GM12878 (cell line): ENCODE measurements around the gene PRSS50. TPM values are rescaled to one million over a fixed set of nuclear protein-coding genes. Genes with fewer than 3 reads are reported as not detected.

Source experiments
- ATAC-seq: fragments of 200-7000 bp; cut with Tn5 transposase; 3 replicates; pipeline ENCODE4 v1.9.1; 2020; ENCODE audit warnings: mild to moderate bottlenecking, moderate library complexity
- BruUV-seq: library from RNA; stranded (reverse); fragments of 400-500 nt; replicated peaks from 2 replicates; lab custom pipeline; 2021; lab: Mats Ljungman, UMichigan
- CTCF ChIA-PET: fragments of 300-600 bp; sonication (Branson Sonifier 250); formaldehyde crosslinking; extraction: SDS; loops from one replicate; lab custom pipeline; 2021; ENCODE audit warnings: inconsistent platforms; lab: Yijun Ruan, JAX
- POLR2A ChIA-PET: fragments of 350-600 bp; formaldehyde crosslinking; extraction: SDS; loops from one replicate; lab custom pipeline; 2021; ENCODE audit warnings: inconsistent platforms; lab: Charles Lee
- RAD21 ChIA-PET: fragments of 300-600 bp; sonication (Branson Sonifier 250); formaldehyde crosslinking; loops from one replicate; lab custom pipeline; 2023; ENCODE audit warnings: antibody characterized with exemption; ENCODE audit not compliant: unreplicated experiment; lab: Charles Lee
- SMC1A ChIA-PET: fragments of 300-600 bp; sonication (Branson Sonifier 250); formaldehyde crosslinking; loops from one replicate; lab custom pipeline; 2023; ENCODE audit not compliant: unreplicated experiment, uncharacterized antibody; lab: Charles Lee
- DNase-seq: peaks from one replicate; pipeline ENCODE4 v3.0.0-alpha.2; 2011; ENCODE audit warnings: low read depth, low spot score
- FAIRE-seq: peaks from 3 replicates; lab custom pipeline; 2011; peaks lifted over from hg19 to GRCh38; lab: Jason Lieb, UNC
- H2AFZ ChIP-seq: 2 replicates; pipeline ENCODE4 v1.6.0; 2011; ENCODE audit warnings: low read depth, low read length, control low read depth; ENCODE audit not compliant: control insufficient read depth
- H3K27ac ChIP-seq: 2 replicates; pipeline ENCODE4 v1.5.1; 2011; ENCODE audit warnings: control low read depth; ENCODE audit not compliant: control insufficient read depth, insufficient read depth
- H3K27me3 ChIP-seq, 2 experiments: replicated peaks in 1 of 2; 2 replicates each; pipeline versions ENCODE4 v1.6.0 to v1.6.1; 2011; ENCODE audit warnings: low read length in 1 of 2; ENCODE audit not compliant: control insufficient read depth in 2 of 2, insufficient read depth in 2 of 2
- H3K36me3 ChIP-seq, 2 experiments: 2 replicates each; pipeline ENCODE4 v1.5.1; 2011; ENCODE audit warnings: low read length in 1 of 2; ENCODE audit not compliant: control insufficient read depth in 2 of 2, insufficient read depth in 2 of 2
- H3K4me1 ChIP-seq: 2 replicates; pipeline ENCODE4 v1.6.1; 2011; ENCODE audit warnings: mild to moderate bottlenecking, low read length, moderate library complexity, mixed read lengths; ENCODE audit not compliant: control insufficient read depth, insufficient read depth
- H3K4me2 ChIP-seq: 2 replicates; pipeline ENCODE4 v1.6.0; 2011; ENCODE audit warnings: control low read depth; ENCODE audit not compliant: control insufficient read depth, insufficient read depth
- H3K4me3 ChIP-seq: fragments of 200-600 bp; sonication (generic); 2 replicates; pipeline ENCODE4 v1.5.1; 2016
- H3K79me2 ChIP-seq: 2 replicates; pipeline ENCODE4 v1.6.0; 2011; ENCODE audit warnings: low read length; ENCODE audit not compliant: control insufficient read depth, insufficient read depth
- H3K9ac ChIP-seq: 2 replicates; pipeline ENCODE4 v1.8.0; 2011; ENCODE audit warnings: low read length, control low read depth, mixed read lengths; ENCODE audit not compliant: control insufficient read depth, insufficient read depth
- H3K9me3 ChIP-seq: replicated peaks from 3 replicates; pipeline ENCODE4 v1.5.1; 2011; ENCODE audit warnings: mild to moderate bottlenecking, low read length; ENCODE audit not compliant: control insufficient read depth, insufficient read depth
- H4K20me1 ChIP-seq: 2 replicates; pipeline ENCODE4 v1.6.0; 2011; ENCODE audit not compliant: control insufficient read depth, insufficient read depth
- WGBS: methylation state at CpG from one replicate; pipeline ENCODE4 v1.1.6; 2016; ENCODE audit warnings: low lambda C conversion rate; ENCODE audit not compliant: insufficient replicate concordance, insufficient coverage; ENCODE audit errors: missing lambda C conversion rate; 5-methylcytosine and 5-hydroxymethylcytosine counted together
- in situ Hi-C: fragments of 300-500 bp; cut with MboI; formaldehyde crosslinking; loops from 9 replicates; pipeline ENCODE4 v1.14.3; 2018; ENCODE audit warnings: mixed read lengths
- intact Hi-C: fragments of 100-400 bp; cut with micrococcal nuclease; formaldehyde crosslinking; loops from one replicate; pipeline ENCODE4 v1.14.2; 2022; ENCODE audit not compliant: unreplicated experiment
- polyA plus RNA-seq, 11 experiments: library from polyadenylated mRNA; depleted of rRNA in 4 of 11; unstranded in 6 of 11; stranded (reverse) in 5 of 11; fragments of >200 nt; fragmentation: Nextera tagmentation in 4 of 11; fragmentation: Illumina TruSeq in 1 of 11; extraction: Ambion mirVana in 4 of 11; extraction: Trizol in 1 of 11; gene quantifications; 1 replicate in 1 of 11; 2 replicates in 10 of 11; pipeline versions ENCODE4 v1.2.1 to v1.2.3, GENCODE V29; 2011 to 2016; ENCODE audit warnings: inconsistent platforms in 2 of 11, missing spikeins in 2 of 11, low read depth in 1 of 11
- total RNA-seq, 4 experiments: library from RNA; depleted of rRNA in 3 of 4; stranded (reverse); fragments of >200 nt in 3 of 4; fragmentation: Illumina TruSeq in 1 of 4; extraction: Trizol in 1 of 4; gene quantifications; 2 replicates each; pipeline versions ENCODE4 v1.2.1 to v1.2.3, GENCODE V29; 2013 to 2021
- TF ChIP-seq, protein P1 (sequence below): fragments of 450-650 bp; formaldehyde crosslinking; IDR thresholded peaks from 2 replicates; pipeline ENCODE4 v1.4.0; 2022; ENCODE audit warnings: mild to moderate bottlenecking, moderate library complexity

The PRSS50 gene
- total and polyA plus RNA-seq, 10 of the 15 experiments (the other 5 are each of a cell fraction or from before 2014, with no cell fraction given), result 0.05 TPM; not detected in 9

DNA sequence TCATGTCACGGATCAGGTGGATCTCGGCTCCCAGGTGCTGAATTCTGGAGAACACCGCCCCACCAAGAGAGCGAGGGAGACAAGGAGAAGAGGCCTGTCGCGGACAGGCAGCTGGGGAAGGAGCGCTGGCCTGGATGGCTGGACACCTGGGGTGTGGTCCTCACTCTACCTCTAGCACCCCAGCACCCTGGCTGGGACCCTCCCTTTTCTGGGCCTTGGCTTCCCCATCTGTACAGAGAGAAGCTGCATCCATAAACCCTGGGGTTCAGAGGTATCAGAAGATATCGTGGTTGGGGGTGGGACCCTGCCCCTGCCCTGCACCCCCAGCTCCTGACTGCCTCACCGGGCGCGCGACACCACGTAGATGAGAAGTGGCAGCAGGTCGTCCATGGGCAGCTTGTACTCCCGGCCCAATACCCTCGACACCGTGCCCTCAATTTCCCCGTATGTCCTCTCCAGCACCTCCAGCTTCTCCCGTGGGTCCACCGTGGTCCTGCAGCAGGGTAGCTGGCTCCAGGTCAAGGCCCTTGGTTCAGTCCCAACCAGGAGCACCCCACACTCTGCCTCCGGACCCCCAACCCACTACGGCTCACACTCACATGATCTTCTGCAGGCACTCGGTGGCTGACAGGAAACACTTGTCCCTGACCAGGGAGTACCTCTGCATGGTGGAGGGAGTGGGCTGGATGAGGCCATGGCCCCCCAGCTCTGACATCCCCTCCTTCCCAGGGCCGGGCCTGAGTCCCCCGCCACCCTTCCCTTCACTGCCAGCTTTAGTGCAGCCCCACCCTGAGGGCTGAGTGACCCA lies 45.9 kb downstream of the PRSS50 start:
- POLR2A ChIA-PET, result no interaction called here
- RAD21 ChIA-PET, result no interaction called here
- H3K4me2 ChIP-seq, result no peak overlapping the region
- no TSS peak for BruUV-seq
- in situ Hi-C loops, result no loop called here
- no peak overlapping the region for H2AFZ ChIP-seq
- SMC1A ChIA-PET, result no interaction called here
- no peak overlapping the region for H3K27ac ChIP-seq
- no peaks in the 10 kb centered on the region for H4K20me1 ChIP-seq
- WGBS, result 31% methylated on average over 25 of the region's 25 CpGs
- no peak overlapping the region for H3K9ac ChIP-seq
- no peak for ATAC-seq
- H3K27me3 ChIP-seq, result no peaks in the 10 kb centered on the region
- FAIRE-seq, result no peak
- H3K79me2 ChIP-seq, result no peaks in the 10 kb centered on the region
- H3K4me3 ChIP-seq, result no peak overlapping the region
- intact Hi-C loops, result no loop called here
- no peaks in the 10 kb centered on the region for H3K4me1 ChIP-seq
- H3K36me3 ChIP-seq, result no peaks in the 10 kb centered on the region
- H3K9me3 ChIP-seq, result no peaks in the 10 kb centered on the region
- CTCF ChIA-PET, result interaction anchor here (1.2 kb wide), 1 partner anchor 229 kb away, joined by 3 read pairs; no protein-coding TSS in a partner anchor
- TF ChIP-seq, protein P1, sequence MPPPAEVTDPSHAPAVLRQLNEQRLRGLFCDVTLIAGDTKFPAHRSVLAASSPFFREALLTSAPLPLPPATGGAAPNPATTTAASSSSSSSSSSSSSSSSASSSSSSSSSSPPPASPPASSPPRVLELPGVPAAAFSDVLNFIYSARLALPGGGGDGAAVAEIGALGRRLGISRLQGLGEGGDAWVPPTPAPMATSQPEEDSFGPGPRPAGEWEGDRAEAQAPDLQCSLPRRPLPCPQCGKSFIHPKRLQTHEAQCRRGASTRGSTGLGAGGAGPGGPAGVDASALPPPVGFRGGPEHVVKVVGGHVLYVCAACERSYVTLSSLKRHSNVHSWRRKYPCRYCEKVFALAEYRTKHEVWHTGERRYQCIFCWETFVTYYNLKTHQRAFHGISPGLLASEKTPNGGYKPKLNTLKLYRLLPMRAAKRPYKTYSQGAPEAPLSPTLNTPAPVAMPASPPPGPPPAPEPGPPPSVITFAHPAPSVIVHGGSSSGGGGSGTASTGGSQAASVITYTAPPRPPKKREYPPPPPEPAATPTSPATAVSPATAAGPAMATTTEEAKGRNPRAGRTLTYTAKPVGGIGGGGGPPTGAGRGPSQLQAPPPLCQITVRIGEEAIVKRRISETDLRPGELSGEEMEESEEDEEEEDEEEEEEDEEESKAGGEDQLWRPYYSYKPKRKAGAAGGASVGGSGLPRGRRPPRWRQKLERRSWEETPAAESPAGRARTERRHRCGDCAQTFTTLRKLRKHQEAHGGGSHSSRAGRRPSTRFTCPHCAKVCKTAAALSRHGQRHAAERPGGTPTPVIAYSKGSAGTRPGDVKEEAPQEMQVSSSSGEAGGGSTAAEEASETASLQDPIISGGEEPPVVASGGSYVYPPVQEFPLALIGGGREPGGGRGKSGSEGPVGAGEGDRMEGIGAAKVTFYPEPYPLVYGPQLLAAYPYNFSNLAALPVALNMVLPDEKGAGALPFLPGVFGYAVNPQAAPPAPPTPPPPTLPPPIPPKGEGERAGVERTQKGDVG, result no peak
- no peak for DNase-seq
